Adrenal gland (tissue), 12 donors: ENCODE measurements around the gene FILIP1. TPM values are rescaled to one million over a fixed set of nuclear protein-coding genes. Genes with fewer than 3 reads are reported as not detected.
"Not testable (repeated sequence)": the region's sequence is repeated elsewhere in the genome, so short reads cannot be mapped to it uniquely, and the experiment has no call there.

Source experiments
- DNase-seq, 7 donors: peaks; one replicate each; pipeline ENCODE4 v3.0.0-alpha.2; 2019 to 2020
- H3K27ac ChIP-seq, 5 donors: fragments of 200-600 bp; sonication (generic) in 4 of 5; 1 replicate in 3 of 5; 2 replicates in 2 of 5; pipeline versions ENCODE4 v1.5.1 to v1.8.0; 2016 to 2020; ENCODE audit warnings: mild to moderate bottlenecking in 1 of 5
- H3K27me3 ChIP-seq: fragments of 200-600 bp; 2 replicates; pipeline ENCODE4 v1.8.0; 2021
- H3K36me3 ChIP-seq, 2 donors: fragments of 200-600 bp; replicated peaks in 1 of 2; 1 replicate in 1 of 2; 2 replicates in 1 of 2; pipeline versions ENCODE4 v1.5.1 to v1.8.0; 2018 to 2022
- H3K4me1 ChIP-seq, 2 donors: fragments of 200-600 bp; replicated peaks in 1 of 2; 1 replicate in 1 of 2; 2 replicates in 1 of 2; pipeline versions ENCODE4 v1.5.1 to v1.8.0; 2018 to 2021
- H3K4me3 ChIP-seq, 4 donors: fragments of 200-600 bp; sonication (generic) in 3 of 4; one replicate each; pipeline ENCODE4 v1.5.1; 2016 to 2018
- H3K9me3 ChIP-seq, 3 donors: fragments of 200-600 bp; sonication (generic) in 1 of 3; replicated peaks in 1 of 3; 1 replicate in 2 of 3; 2 replicates in 1 of 3; pipeline versions ENCODE4 v1.5.1 to v1.8.0; 2016 to 2021
- CTCF ChIP-seq, 6 experiments: fragments of 450-650 bp in 4 of 6; fragments of 200-600 bp in 2 of 6; sonication (generic) in 1 of 6; IDR thresholded peaks; 1 replicate in 5 of 6; 2 replicates in 1 of 6; pipeline versions ENCODE4 v1.5.1 to v1.8.0; 2016 to 2021; ENCODE audit warnings: antibody characterized with exemption in 6 of 6, mild to moderate bottlenecking in 2 of 6, moderate library complexity in 1 of 6
- POLR2A ChIP-seq, 2 donors: fragments of 450-650 bp; IDR thresholded peaks; one replicate each; pipeline ENCODE4 v1.6.1; 2017; ENCODE audit warnings: antibody characterized with exemption in 2 of 2, mild to moderate bottlenecking in 2 of 2, moderate library complexity in 1 of 2
- WGBS, 4 donors: extraction: QIAGEN DNeasy Blood & Tissue Kit in 2 of 4; methylation state at CpG; one replicate each; pipeline versions ENCODE4 v1.1.5 to v1.1.7; 2013 to 2017; 5-methylcytosine and 5-hydroxymethylcytosine counted together
- intact Hi-C, 2 donors: fragments of 100-400 bp; cut with DNase I; formaldehyde crosslinking; loops; one replicate each; pipeline versions ENCODE4 v1.14.1 to v1.15.0; 2022 to 2023
- polyA plus RNA-seq, 3 donors: library from polyadenylated mRNA; stranded (reverse); fragments of 200-250 nt in 2 of 3; fragments of 350-450 nt in 1 of 3; fragmentation: Illumina TruSeq in 1 of 3; extraction: RNeasy Lipid Tissue Mini Kit (QIAGEN cat#74804) in 1 of 3; gene quantifications; one replicate each; pipeline ENCODE4 v1.2.3, GENCODE V29; 2013 to 2014
- total RNA-seq, 9 donors: library from RNA; depleted of rRNA in 4 of 9; stranded (reverse); fragments of >200 nt in 4 of 9; fragments of 120-200 nt in 1 of 9; fragmentation: NEBNext Ultra II Directional in 1 of 9; extraction: Animal tissue kit (Norgen Biotek cat#: 25700) in 1 of 9; gene quantifications; one replicate each; pipeline versions ENCODE4 v1.1.0 to v1.2.4, GENCODE V29; 2013 to 2023
- donor health status: healthy with polysubstance abuse.
- donor health status: Bipolar disorder and iron deficiency.
- donor health status: DM: yes; HTN: yes; CAD: no.
- donor health status: DM: no; HTN: no; CAD: no.
- donor health status: DM: no; HTN: no; CAD: no.
- donor health status: DM: yes; HTN: yes; CAD: no.

Gene FILIP1
- total and polyA plus RNA-seq, 12 donors = 0.94 to 8.0 (median 2.3) TPM

- H3K27ac ChIP-seq = no peak overlapping the region
- DNase-seq = no peak
- TF ChIP-seq CTCF (IDR thresholded peaks at IDR 0.05) (no peak), POLR2A (IDR thresholded peaks at IDR 0.05) (no peak)
- no peaks in the 10 kb centered on the region for H3K36me3 ChIP-seq
- no peaks in the 10 kb centered on the region for H3K27me3 ChIP-seq
- WGBS, 4 donors = 64 to 71% (median 71%) methylated on average over 2 of the region's 2 CpGs
- H3K4me3 ChIP-seq = no peak overlapping the region
- no peaks in the 10 kb centered on the region for H3K9me3 ChIP-seq
- H3K4me1 ChIP-seq = peaks cover 0 to 9% of the 10 kb centered on the region in 2 donors
- intact Hi-C loops = no loop called here
Observed at GRCh38 chr6:75438442-75439116, 55.0 kb downstream of the FILIP1 start.

- H3K4me1 ChIP-seq = peaks cover 0 to 9% of the 10 kb centered on the region in 2 donors
- WGBS, 4 donors = 95 to 100% (median 97%) methylated on average over 1 of the region's 1 CpG
- TF ChIP-seq CTCF (IDR thresholded peaks at IDR 0.05) = no peak
- no peak for TF ChIP-seq POLR2A (IDR thresholded peaks at IDR 0.05)
- no peak overlapping the region for H3K4me3 ChIP-seq
- intact Hi-C loops = no loop called here
- H3K27ac ChIP-seq = peak overlapping the region in 2 of 5 donors; percentile 2 to 24
- no peaks in the 10 kb centered on the region for H3K9me3 ChIP-seq
- H3K27me3 ChIP-seq = no peaks in the 10 kb centered on the region
- no peak for DNase-seq
- no peaks in the 10 kb centered on the region for H3K36me3 ChIP-seq
Observed at GRCh38 chr6:75438013-75438431, 55.6 kb downstream of the FILIP1 start.

- H3K4me3 ChIP-seq = no peak overlapping the region
- peaks cover 0 to 9% of the 10 kb centered on the region in 2 donors for H3K4me1 ChIP-seq
- peak overlapping the region in 2 of 5 donors; percentile 2 to 42 for H3K27ac ChIP-seq
- no peak for DNase-seq
- WGBS, 4 donors = 53 to 79% (median 70%) methylated on average over 3 of the region's 3 CpGs
- no peaks in the 10 kb centered on the region for H3K27me3 ChIP-seq
- no peaks in the 10 kb centered on the region for H3K9me3 ChIP-seq
- intact Hi-C loops = no loop called here
- no peak for TF ChIP-seq POLR2A (IDR thresholded peaks at IDR 0.05)
- TF ChIP-seq CTCF (IDR thresholded peaks at IDR 0.05) = no peak
- no peaks in the 10 kb centered on the region for H3K36me3 ChIP-seq
Observed at GRCh38 chr6:75437421-75437891, 56.1 kb downstream of the FILIP1 start.

GRCh38 chr6:75436869-75437268, 56.7 kb downstream of the FILIP1 start:
- intact Hi-C loops = no loop called here
- peaks cover under 1 to 11% of the 10 kb centered on the region in 2 donors for H3K4me1 ChIP-seq
- WGBS, 4 donors = 40 to 52% (median 50%) methylated on average over 4 of the region's 4 CpGs
- TF ChIP-seq POLR2A (IDR thresholded peaks at IDR 0.05) = no peak
- no peak for TF ChIP-seq CTCF (IDR thresholded peaks at IDR 0.05)
- peak in 6 of 7 donors; percentile 12 to 58 (median 26) for DNase-seq
- no peak overlapping the region for H3K4me3 ChIP-seq
- no peaks in the 10 kb centered on the region for H3K27me3 ChIP-seq
- no peaks in the 10 kb centered on the region for H3K36me3 ChIP-seq
- peak overlapping the region in 2 of 5 donors; percentile 2 to 42 for H3K27ac ChIP-seq
- H3K9me3 ChIP-seq = no peaks in the 10 kb centered on the region

GRCh38 chr6:75432809-75433208, 60.8 kb downstream of the FILIP1 start:
- peaks cover 13 to 35% of the 10 kb centered on the region in 2 donors for H3K4me1 ChIP-seq
- H3K9me3 ChIP-seq, DNase-seq, H3K36me3 ChIP-seq, H3K4me3 ChIP-seq, H3K27me3 ChIP-seq, intact Hi-C loops, H3K27ac ChIP-seq: not testable (repeated sequence)
- 82 to 100% (median 93%) methylated on average over 1 of the region's 1 CpG for WGBS, 4 donors
